ENCODE measurements around the gene OGDH. TPM values are rescaled to one million over a fixed set of nuclear protein-coding genes. Genes with fewer than 3 reads are reported as not detected.

OGDH gene
- total RNA-seq, 1 donor from 2014 or later, result 73.7 TPM

DNA sequence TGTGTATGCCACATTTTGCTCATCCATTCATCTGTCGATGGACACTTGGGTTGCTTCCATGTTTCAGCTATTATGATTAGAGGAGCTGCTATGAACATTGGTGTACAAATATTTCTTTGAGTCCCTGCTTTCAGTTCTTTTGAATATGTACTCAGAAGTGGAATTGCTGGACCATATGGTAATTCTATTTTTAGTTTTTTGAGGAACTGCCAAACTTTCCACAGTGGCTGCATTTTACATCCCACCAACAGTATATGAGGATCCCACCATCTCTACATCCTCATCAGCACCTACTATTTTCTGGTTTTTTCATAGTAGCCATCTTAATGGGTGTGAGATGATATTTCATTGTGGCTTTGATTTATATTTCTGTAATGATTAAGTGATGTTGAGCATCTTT, 97.5 kb downstream of the OGDH start:
- no peaks in the 10 kb centered on the region for H3K9me3 ChIP-seq (ENCODE audit: insufficient read depth, low read depth, low read length)
- H2AFZ ChIP-seq (ENCODE audit: low read depth, low read length), result no peak overlapping the region
- H3K4me1 Mint-ChIP-seq (ENCODE audit: low read depth, unreplicated experiment), result no peaks in the 10 kb centered on the region
- H3K27ac Mint-ChIP-seq (ENCODE audit: unreplicated experiment), result no peak overlapping the region
- no peak overlapping the region for H3K27ac ChIP-seq (ENCODE audit: low read depth, low read length)
- no peak overlapping the region for H3K9ac ChIP-seq (ENCODE audit: low read length)
- no peak overlapping the region for H3K4me2 ChIP-seq (ENCODE audit: low read length)
- TF ChIP-seq, protein P1, sequence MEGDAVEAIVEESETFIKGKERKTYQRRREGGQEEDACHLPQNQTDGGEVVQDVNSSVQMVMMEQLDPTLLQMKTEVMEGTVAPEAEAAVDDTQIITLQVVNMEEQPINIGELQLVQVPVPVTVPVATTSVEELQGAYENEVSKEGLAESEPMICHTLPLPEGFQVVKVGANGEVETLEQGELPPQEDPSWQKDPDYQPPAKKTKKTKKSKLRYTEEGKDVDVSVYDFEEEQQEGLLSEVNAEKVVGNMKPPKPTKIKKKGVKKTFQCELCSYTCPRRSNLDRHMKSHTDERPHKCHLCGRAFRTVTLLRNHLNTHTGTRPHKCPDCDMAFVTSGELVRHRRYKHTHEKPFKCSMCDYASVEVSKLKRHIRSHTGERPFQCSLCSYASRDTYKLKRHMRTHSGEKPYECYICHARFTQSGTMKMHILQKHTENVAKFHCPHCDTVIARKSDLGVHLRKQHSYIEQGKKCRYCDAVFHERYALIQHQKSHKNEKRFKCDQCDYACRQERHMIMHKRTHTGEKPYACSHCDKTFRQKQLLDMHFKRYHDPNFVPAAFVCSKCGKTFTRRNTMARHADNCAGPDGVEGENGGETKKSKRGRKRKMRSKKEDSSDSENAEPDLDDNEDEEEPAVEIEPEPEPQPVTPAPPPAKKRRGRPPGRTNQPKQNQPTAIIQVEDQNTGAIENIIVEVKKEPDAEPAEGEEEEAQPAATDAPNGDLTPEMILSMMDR (IDR thresholded peaks at IDR 0.05; ENCODE audit: insufficient read depth, low read depth, low read length), result no peak
- TF ChIP-seq EZH2 (IDR thresholded peaks at IDR 0.05; ENCODE audit: insufficient read depth, low read length), result no peak
- peaks cover 2% of the 10 kb centered on the region for H3K9me3 Mint-ChIP-seq (ENCODE audit: unreplicated experiment)
- H3K4me1 ChIP-seq (ENCODE audit: insufficient read depth, low read length), result no peaks in the 10 kb centered on the region
- peaks cover 3% of the 10 kb centered on the region for H3K36me3 ChIP-seq (ENCODE audit: insufficient read depth, low read length)
- H3K4me3 Mint-ChIP-seq (ENCODE audit: unreplicated experiment), result no peak overlapping the region
- H3K27me3 ChIP-seq (ENCODE audit: insufficient read depth, low read length), result no peaks in the 10 kb centered on the region
- FAIRE-seq (no peak), DNase-seq (ENCODE audit: low read depth) (no peak)
- no peaks in the 10 kb centered on the region for H4K20me1 ChIP-seq (ENCODE audit: insufficient read depth, low read length)
- no peaks in the 10 kb centered on the region for H3K79me2 ChIP-seq (ENCODE audit: insufficient read depth, low read length)
- H3K27me3 Mint-ChIP-seq (ENCODE audit: low read depth, unreplicated experiment), result no peaks in the 10 kb centered on the region
- H3K36me3 Mint-ChIP-seq (ENCODE audit: low read depth, unreplicated experiment), result peaks cover 36% of the 10 kb centered on the region
- H3K4me3 ChIP-seq (ENCODE audit: insufficient read depth, low read depth, low read length), result no peak overlapping the region

DNA sequence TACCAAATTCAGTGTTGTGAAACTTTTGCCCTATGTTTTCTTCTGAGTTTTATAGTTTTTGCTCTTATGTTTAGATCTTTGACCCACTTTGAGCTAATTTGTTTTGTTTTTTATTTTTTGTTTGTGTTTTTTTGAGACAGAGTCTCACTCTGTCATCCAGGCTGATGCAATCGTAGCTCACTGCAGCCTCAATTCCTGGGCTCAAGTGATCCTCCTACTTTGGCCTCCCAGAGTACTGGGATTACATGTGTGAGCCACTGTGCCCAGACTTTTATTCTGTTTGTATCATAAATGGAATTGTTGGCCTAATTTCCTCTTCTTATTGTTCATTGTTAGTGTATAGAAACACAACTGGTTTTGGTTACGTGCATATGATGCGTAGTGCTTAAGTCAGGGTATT, 99.0 kb downstream of the OGDH start:
- peaks cover 33% of the 10 kb centered on the region for H3K36me3 Mint-ChIP-seq (ENCODE audit: low read depth, unreplicated experiment)
- H3K4me3 Mint-ChIP-seq (ENCODE audit: unreplicated experiment), result no peak overlapping the region
- H3K9me3 Mint-ChIP-seq (ENCODE audit: unreplicated experiment), result no peaks in the 10 kb centered on the region
- H3K9ac ChIP-seq (ENCODE audit: low read length), result no peak overlapping the region
- no peak overlapping the region for H3K4me2 ChIP-seq (ENCODE audit: low read length)
- TF ChIP-seq EZH2 (IDR thresholded peaks at IDR 0.05; ENCODE audit: insufficient read depth, low read length), result no peak
- TF ChIP-seq, protein P1 (IDR thresholded peaks at IDR 0.05; ENCODE audit: insufficient read depth, low read depth, low read length), result no peak
- peak overlapping the region; percentile 85 for H3K27ac Mint-ChIP-seq (ENCODE audit: unreplicated experiment)
- no peak overlapping the region for H2AFZ ChIP-seq (ENCODE audit: low read depth, low read length)
- peaks cover 5% of the 10 kb centered on the region for H3K36me3 ChIP-seq (ENCODE audit: insufficient read depth, low read length)
- no peaks in the 10 kb centered on the region for H3K79me2 ChIP-seq (ENCODE audit: insufficient read depth, low read length)
- no peaks in the 10 kb centered on the region for H3K4me1 ChIP-seq (ENCODE audit: insufficient read depth, low read length)
- no peaks in the 10 kb centered on the region for H4K20me1 ChIP-seq (ENCODE audit: insufficient read depth, low read length)
- H3K4me1 Mint-ChIP-seq (ENCODE audit: low read depth, unreplicated experiment), result peaks cover 4% of the 10 kb centered on the region
- no peaks in the 10 kb centered on the region for H3K9me3 ChIP-seq (ENCODE audit: insufficient read depth, low read depth, low read length)
- H3K4me3 ChIP-seq (ENCODE audit: insufficient read depth, low read depth, low read length), result no peak overlapping the region
- FAIRE-seq (no peak), DNase-seq (ENCODE audit: low read depth) (no peak)
- H3K27me3 ChIP-seq (ENCODE audit: insufficient read depth, low read length), result no peaks in the 10 kb centered on the region
- H3K27ac ChIP-seq (ENCODE audit: low read depth, low read length), result no peak overlapping the region
- H3K27me3 Mint-ChIP-seq (ENCODE audit: low read depth, unreplicated experiment), result no peaks in the 10 kb centered on the region

DNA sequence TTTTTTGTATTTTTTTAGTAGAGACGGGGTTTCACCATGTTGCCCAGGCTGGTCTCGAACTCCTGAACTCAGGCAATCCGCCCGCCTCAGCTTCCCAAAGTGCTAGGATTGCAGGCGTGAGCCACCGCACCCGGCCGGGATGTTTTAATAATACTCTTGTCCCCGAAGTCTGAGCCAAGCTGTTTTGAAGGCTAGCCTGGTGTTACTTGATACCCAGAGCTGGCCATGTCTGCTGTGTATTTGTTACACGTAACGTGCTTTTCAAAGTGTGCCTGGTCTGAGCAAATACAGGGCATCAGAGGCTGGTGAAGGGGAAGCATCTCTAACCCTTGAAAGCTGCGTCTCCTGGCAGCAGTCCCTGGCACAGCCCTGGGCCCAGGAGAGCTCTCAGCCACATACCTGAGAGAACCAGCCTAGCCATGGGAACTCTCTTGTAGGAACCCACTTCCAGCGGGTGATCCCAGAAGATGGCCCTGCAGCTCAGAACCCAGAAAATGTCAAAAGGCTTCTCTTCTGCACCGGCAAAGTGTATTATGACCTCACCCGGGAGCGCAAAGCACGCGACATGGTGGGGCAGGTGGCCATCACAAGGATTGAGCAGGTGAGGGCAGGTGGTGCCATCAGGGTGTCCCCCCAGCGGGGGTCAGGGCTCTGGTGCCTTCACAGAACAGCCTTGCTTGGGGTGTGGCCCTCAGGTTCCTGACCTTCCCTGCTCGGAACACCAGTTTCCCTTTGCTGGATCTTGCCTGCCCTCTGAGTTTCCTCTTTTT, 100.5 kb downstream of the OGDH start:
- Histone ChIP-seq H3K27ac (ENCODE audit: low read depth, low read length) (no peak overlapping the region), H3K27me3 (ENCODE audit: insufficient read depth, low read length) (no peaks in the 10 kb centered on the region), H3K9ac (ENCODE audit: low read length) (no peak overlapping the region), H3K79me2 (ENCODE audit: insufficient read depth, low read length) (no peaks in the 10 kb centered on the region), H3K4me1 (ENCODE audit: insufficient read depth, low read length) (no peaks in the 10 kb centered on the region), H3K36me3 (ENCODE audit: insufficient read depth, low read length) (peaks cover 5% of the 10 kb centered on the region), H3K4me3 (ENCODE audit: insufficient read depth, low read depth, low read length) (no peak overlapping the region), H3K9me3 (ENCODE audit: insufficient read depth, low read depth, low read length) (no peaks in the 10 kb centered on the region), H2AFZ (ENCODE audit: low read depth, low read length) (no peak overlapping the region), H3K4me2 (ENCODE audit: low read length) (no peak overlapping the region), H4K20me1 (ENCODE audit: insufficient read depth, low read length) (no peaks in the 10 kb centered on the region)
- Mint-ChIP-seq H3K27me3 (ENCODE audit: low read depth, unreplicated experiment) (no peaks in the 10 kb centered on the region), H3K9me3 (ENCODE audit: unreplicated experiment) (peaks cover under 1% of the 10 kb centered on the region), H3K4me3 (ENCODE audit: unreplicated experiment) (no peak overlapping the region), H3K4me1 (ENCODE audit: low read depth, unreplicated experiment) (peaks cover 7% of the 10 kb centered on the region), H3K27ac (ENCODE audit: unreplicated experiment) (no peak overlapping the region), H3K36me3 (ENCODE audit: low read depth, unreplicated experiment) (peaks cover 22% of the 10 kb centered on the region)
- no peak for TF ChIP-seq EZH2 (IDR thresholded peaks at IDR 0.05; ENCODE audit: insufficient read depth, low read length)
- TF ChIP-seq, protein P1 (IDR thresholded peaks at IDR 0.05; ENCODE audit: insufficient read depth, low read depth, low read length), result no peak
- DNase-seq (ENCODE audit: low read depth), result no peak
- FAIRE-seq, result no peak
